HEK293 (cell line): ENCODE data around the gene SLC1A1.

Experiments
- BCL11B ChIP-seq: fragments of 450-650 bp; formaldehyde crosslinking; IDR thresholded peaks from 2 replicates; pipeline ENCODE4 v1.5.1; 2016; ENCODE audit warnings: low read depth, missing biosample characterization, missing genetic modification characterization
- RBAK ChIP-seq: fragments of 450-650 bp; formaldehyde crosslinking; IDR thresholded peaks from 2 replicates; pipeline ENCODE4 v1.5.1; 2016; ENCODE audit warnings: missing biosample characterization, missing genetic modification characterization
- TCF7L2 ChIP-seq: IDR thresholded peaks from 2 replicates; pipeline ENCODE4 v1.6.1; 2011; ENCODE audit warnings: low read depth, mild to moderate bottlenecking, inconsistent platforms, low read length, moderate library complexity, borderline replicate concordance
- YY1 ChIP-seq: fragments of 450-650 bp; formaldehyde crosslinking; IDR thresholded peaks from 2 replicates; pipeline ENCODE4 v1.5.1; 2018; ENCODE audit warnings: missing biosample characterization, missing genetic modification characterization
- ZBTB8A ChIP-seq: fragments of 450-650 bp; formaldehyde crosslinking; IDR thresholded peaks from 2 replicates; pipeline ENCODE4 v1.5.1; 2016; ENCODE audit warnings: missing biosample characterization, missing genetic modification characterization
- ZNF121 ChIP-seq: fragments of 450-650 bp; formaldehyde crosslinking; IDR thresholded peaks from 2 replicates; pipeline ENCODE4 v1.5.1; 2016; ENCODE audit warnings: missing biosample characterization, missing genetic modification characterization
- ZNF24 ChIP-seq: fragments of 450-650 bp; formaldehyde crosslinking; IDR thresholded peaks from 2 replicates; pipeline ENCODE4 v1.5.1; 2016; ENCODE audit warnings: missing biosample characterization, missing genetic modification characterization
- ZNF341 ChIP-seq: fragments of 450-650 bp; formaldehyde crosslinking; IDR thresholded peaks from 2 replicates; pipeline ENCODE4; 2016; ENCODE audit warnings: low read depth, missing biosample characterization, missing genetic modification characterization
- ZNF777 ChIP-seq: fragments of 450-650 bp; formaldehyde crosslinking; IDR thresholded peaks from 2 replicates; pipeline ENCODE4 v1.5.1; 2017; ENCODE audit warnings: missing biosample characterization, missing genetic modification characterization, borderline replicate concordance
- ZNF792 ChIP-seq: fragments of 450-650 bp; formaldehyde crosslinking; IDR thresholded peaks from 2 replicates; pipeline ENCODE4 v1.5.1; 2016; ENCODE audit warnings: missing biosample characterization, missing genetic modification characterization
- TF ChIP-seq, protein P1 (sequence below): fragments of 450-650 bp; formaldehyde crosslinking; IDR thresholded peaks from 2 replicates; pipeline ENCODE4 v1.5.1; 2016; ENCODE audit warnings: missing biosample characterization, missing genetic modification characterization
- TF ChIP-seq, protein P2 (sequence below): fragments of 450-650 bp; formaldehyde crosslinking; IDR thresholded peaks from 2 replicates; pipeline ENCODE4 v1.5.1; 2016; ENCODE audit warnings: missing biosample characterization, missing genetic modification characterization, low read depth
- TF ChIP-seq, protein P3 (sequence below): fragments of 450-650 bp; formaldehyde crosslinking; IDR thresholded peaks from 2 replicates; pipeline ENCODE4 v1.5.1; 2016; ENCODE audit warnings: missing biosample characterization, missing genetic modification characterization

DNA sequence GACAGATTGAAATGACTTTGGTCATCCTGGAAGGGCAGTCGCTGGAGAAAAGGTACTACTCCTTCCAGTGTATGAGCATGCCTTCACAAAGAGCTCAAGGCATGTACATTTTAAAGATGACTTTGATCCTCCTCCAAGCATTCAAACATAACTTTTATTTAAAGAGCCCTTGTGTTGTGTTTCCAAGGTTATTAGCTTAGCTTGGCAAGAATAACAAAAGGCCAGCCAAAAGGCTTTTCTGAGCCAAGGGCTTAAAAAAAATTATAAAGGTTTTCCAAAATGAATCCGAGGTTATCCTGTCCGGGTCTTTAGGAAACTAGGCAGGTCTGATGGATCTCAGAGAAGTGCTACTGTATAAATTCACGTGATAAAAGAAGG lies 100.8 kb downstream of the SLC1A1 start:
- TF ChIP-seq, protein P1, sequence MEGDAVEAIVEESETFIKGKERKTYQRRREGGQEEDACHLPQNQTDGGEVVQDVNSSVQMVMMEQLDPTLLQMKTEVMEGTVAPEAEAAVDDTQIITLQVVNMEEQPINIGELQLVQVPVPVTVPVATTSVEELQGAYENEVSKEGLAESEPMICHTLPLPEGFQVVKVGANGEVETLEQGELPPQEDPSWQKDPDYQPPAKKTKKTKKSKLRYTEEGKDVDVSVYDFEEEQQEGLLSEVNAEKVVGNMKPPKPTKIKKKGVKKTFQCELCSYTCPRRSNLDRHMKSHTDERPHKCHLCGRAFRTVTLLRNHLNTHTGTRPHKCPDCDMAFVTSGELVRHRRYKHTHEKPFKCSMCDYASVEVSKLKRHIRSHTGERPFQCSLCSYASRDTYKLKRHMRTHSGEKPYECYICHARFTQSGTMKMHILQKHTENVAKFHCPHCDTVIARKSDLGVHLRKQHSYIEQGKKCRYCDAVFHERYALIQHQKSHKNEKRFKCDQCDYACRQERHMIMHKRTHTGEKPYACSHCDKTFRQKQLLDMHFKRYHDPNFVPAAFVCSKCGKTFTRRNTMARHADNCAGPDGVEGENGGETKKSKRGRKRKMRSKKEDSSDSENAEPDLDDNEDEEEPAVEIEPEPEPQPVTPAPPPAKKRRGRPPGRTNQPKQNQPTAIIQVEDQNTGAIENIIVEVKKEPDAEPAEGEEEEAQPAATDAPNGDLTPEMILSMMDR (tag by site-specific recombination), result no peak
- TF ChIP-seq, protein P2, sequence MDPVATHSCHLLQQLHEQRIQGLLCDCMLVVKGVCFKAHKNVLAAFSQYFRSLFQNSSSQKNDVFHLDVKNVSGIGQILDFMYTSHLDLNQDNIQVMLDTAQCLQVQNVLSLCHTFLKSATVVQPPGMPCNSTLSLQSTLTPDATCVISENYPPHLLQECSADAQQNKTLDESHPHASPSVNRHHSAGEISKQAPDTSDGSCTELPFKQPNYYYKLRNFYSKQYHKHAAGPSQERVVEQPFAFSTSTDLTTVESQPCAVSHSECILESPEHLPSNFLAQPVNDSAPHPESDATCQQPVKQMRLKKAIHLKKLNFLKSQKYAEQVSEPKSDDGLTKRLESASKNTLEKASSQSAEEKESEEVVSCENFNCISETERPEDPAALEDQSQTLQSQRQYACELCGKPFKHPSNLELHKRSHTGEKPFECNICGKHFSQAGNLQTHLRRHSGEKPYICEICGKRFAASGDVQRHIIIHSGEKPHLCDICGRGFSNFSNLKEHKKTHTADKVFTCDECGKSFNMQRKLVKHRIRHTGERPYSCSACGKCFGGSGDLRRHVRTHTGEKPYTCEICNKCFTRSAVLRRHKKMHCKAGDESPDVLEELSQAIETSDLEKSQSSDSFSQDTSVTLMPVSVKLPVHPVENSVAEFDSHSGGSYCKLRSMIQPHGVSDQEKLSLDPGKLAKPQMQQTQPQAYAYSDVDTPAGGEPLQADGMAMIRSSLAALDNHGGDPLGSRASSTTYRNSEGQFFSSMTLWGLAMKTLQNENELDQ (tag by site-specific recombination), result no peak
- TF ChIP-seq RBAK (tag by site-specific recombination), result no peak
- TF ChIP-seq ZNF341 (tag by site-specific recombination), result no peak
- TF ChIP-seq, protein P3, sequence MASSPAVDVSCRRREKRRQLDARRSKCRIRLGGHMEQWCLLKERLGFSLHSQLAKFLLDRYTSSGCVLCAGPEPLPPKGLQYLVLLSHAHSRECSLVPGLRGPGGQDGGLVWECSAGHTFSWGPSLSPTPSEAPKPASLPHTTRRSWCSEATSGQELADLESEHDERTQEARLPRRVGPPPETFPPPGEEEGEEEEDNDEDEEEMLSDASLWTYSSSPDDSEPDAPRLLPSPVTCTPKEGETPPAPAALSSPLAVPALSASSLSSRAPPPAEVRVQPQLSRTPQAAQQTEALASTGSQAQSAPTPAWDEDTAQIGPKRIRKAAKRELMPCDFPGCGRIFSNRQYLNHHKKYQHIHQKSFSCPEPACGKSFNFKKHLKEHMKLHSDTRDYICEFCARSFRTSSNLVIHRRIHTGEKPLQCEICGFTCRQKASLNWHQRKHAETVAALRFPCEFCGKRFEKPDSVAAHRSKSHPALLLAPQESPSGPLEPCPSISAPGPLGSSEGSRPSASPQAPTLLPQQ (tag by site-specific recombination), result no peak
- TF ChIP-seq ZNF121 (tag by site-specific recombination), result no peak
- TF ChIP-seq ZNF24, result no peak
- no peak for TF ChIP-seq ZNF792 (tag by site-specific recombination)
- no peak for TF ChIP-seq TCF7L2
- TF ChIP-seq YY1 (tag by site-specific recombination), result no peak
- no peak for TF ChIP-seq ZNF777 (tag by site-specific recombination)
- TF ChIP-seq BCL11B (tag by site-specific recombination), result no peak
- no peak for TF ChIP-seq ZBTB8A (tag by site-specific recombination)
